D721Med (cell line): ENCODE results near the gene CASQ1.

ENCODE experiments used
- DNase-seq: peaks from one replicate; pipeline ENCODE4 v3.0.0; 2011; ENCODE audit warnings: low spot score; ENCODE audit not compliant: insufficient read length
- FAIRE-seq: peaks from 2 replicates; lab custom pipeline; 2011; peaks lifted over from hg19 to GRCh38; lab: Jason Lieb, UNC
- TF ChIP-seq, protein P1 (sequence below): IDR thresholded peaks from 2 replicates; pipeline ENCODE4 v1.5.1; 2012; ENCODE audit warnings: mild to moderate bottlenecking, control low read depth; ENCODE audit not compliant: insufficient read depth; ENCODE audit errors: missing control alignments

CASQ1 gene

DNA sequence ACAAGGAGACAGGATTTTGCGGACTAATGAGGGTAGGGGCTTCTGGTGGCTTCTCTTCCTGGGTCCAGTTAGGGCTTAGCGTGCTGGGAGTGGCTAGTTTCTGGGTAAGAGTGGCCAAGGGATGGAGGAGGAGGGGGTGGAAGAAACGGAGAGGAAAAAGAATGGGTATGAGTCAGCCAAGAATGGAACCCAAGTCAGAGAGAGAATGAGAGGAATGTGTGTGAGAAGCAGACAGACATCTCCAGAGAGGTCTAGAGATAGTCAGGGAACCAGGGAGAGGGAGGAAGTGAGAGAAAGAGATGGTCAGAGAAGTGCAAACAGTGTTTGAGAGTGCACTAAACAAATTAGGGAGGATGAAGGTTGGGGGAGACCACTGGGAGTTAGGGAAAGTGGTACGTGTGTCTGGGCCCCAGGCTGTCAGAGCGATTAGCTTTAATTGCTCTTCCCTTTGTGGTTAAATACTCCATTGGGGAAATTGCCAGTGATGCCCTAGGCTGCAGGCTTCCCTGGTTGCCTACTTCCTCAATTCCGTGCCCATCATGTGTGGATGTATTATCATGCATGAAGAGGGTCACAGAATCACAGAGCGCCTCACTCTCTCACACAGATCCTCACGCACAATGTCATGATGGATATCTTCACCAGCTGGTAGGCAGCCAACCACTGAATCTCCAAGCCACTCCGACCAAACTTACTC lies 16.2 kb downstream of the CASQ1 start:
- FAIRE-seq (no peak), DNase-seq (no peak)
- TF ChIP-seq, protein P1, sequence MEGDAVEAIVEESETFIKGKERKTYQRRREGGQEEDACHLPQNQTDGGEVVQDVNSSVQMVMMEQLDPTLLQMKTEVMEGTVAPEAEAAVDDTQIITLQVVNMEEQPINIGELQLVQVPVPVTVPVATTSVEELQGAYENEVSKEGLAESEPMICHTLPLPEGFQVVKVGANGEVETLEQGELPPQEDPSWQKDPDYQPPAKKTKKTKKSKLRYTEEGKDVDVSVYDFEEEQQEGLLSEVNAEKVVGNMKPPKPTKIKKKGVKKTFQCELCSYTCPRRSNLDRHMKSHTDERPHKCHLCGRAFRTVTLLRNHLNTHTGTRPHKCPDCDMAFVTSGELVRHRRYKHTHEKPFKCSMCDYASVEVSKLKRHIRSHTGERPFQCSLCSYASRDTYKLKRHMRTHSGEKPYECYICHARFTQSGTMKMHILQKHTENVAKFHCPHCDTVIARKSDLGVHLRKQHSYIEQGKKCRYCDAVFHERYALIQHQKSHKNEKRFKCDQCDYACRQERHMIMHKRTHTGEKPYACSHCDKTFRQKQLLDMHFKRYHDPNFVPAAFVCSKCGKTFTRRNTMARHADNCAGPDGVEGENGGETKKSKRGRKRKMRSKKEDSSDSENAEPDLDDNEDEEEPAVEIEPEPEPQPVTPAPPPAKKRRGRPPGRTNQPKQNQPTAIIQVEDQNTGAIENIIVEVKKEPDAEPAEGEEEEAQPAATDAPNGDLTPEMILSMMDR = no peak

GRCh38 chr1:160207118-160207650 lies 16.8 kb downstream of the CASQ1 start:
- no peak for FAIRE-seq
- TF ChIP-seq, protein P1 = no peak
- no peak for DNase-seq

DNA sequence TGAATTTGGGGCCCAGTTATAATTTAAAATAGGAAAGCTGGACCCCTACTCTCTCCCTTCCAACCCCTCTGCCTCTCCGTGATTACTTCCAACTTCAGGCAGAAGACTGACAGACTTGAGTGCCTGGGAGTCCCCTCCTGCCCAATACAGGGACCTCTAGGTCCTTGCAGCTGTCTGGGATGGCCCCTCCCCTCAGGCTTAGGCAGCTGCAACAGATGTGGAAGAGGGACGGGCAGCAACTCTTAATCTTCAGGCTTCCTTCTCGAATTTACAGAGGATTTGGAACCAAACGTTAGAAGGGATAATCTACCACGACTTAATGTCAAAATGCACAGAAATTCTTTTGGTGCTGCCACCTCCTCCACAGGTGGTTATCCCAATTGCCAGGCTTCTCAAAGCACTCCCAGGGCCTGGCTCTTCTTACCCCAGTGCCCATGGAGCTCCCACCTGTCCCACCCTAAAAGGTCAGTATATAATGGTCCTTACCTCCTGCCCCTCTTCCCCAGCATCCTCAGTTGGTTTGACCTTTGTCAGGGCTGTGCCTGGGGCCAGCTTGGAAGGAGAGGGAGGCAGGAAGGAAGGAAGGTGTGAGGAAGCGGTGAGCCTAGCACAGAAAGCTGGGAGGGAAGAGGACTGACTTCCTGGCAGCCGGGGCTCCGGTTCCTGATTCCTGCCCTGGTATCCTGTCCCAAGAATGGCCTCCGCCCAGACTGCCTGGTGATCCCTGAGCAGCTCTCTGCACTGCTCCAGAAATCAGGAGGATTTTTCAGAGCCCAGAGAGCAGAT lies 17.6 kb downstream of the CASQ1 start:
- TF ChIP-seq, protein P1 = no peak
- DNase-seq = no peak
- FAIRE-seq = no peak

GRCh38 chr1:160208557-160209320 lies 18.4 kb downstream of the CASQ1 start:
- DNase-seq (no peak), FAIRE-seq (no peak)
- TF ChIP-seq, protein P1 = no peak

- FAIRE-seq (no peak), DNase-seq (peak; percentile 71)
- TF ChIP-seq, protein P1 = no peak
Observed at GRCh38 chr1:160209321-160210046, 19.1 kb downstream of the CASQ1 start.

GRCh38 chr1:160210561-160210960 lies 20.2 kb downstream of the CASQ1 start:
- TF ChIP-seq, protein P1 = no peak
- FAIRE-seq (no peak), DNase-seq (no peak)
